Measurements from ENCODE around the gene RGPD6.
"Not testable (repeated sequence)": the region's sequence is repeated elsewhere in the genome, so short reads cannot be mapped to it uniquely, and the experiment has no call there.

DNA sequence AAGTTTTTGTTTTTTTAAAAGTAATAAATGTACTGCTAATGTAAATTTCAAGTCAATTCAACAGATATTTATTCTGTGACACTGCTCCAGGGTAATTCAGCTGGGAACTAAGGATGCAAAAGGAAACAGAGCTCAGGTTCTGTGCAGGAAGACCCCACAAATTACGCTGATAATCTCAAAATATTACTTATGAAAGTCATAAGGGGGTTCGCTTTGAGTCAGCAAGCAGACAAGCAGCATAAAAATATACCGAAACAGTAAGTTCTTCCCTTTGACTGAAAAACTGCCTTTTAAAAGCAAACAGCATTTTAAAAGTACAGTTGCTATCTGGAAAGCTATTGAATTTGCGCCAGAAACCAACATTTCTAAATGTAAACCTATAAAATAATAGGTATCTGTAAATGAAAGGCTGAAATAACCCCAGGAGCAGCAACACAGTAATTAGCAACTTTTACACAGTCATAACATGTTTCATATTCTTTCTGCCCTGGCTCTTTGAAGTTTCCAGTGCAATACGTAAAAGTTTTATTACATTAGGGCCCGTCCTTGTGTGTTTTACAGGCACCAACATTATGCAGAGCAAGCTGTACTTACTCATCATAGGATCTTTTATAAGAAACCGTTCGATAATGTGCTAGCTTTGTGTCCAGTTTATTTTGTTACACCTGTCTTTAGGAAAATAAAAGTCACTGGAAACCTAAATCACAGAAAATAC is 31.9 kb upstream of the RGPD6 start:
- TF ChIP-seq, protein P1, sequence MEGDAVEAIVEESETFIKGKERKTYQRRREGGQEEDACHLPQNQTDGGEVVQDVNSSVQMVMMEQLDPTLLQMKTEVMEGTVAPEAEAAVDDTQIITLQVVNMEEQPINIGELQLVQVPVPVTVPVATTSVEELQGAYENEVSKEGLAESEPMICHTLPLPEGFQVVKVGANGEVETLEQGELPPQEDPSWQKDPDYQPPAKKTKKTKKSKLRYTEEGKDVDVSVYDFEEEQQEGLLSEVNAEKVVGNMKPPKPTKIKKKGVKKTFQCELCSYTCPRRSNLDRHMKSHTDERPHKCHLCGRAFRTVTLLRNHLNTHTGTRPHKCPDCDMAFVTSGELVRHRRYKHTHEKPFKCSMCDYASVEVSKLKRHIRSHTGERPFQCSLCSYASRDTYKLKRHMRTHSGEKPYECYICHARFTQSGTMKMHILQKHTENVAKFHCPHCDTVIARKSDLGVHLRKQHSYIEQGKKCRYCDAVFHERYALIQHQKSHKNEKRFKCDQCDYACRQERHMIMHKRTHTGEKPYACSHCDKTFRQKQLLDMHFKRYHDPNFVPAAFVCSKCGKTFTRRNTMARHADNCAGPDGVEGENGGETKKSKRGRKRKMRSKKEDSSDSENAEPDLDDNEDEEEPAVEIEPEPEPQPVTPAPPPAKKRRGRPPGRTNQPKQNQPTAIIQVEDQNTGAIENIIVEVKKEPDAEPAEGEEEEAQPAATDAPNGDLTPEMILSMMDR (conservative IDR thresholded peaks at IDR 0.05; ENCODE audit: low read depth, low read length) = not testable (repeated sequence)
- not testable (repeated sequence) for TF ChIP-seq POLR2A (IDR thresholded peaks at IDR 0.05; ENCODE audit: low read depth, low read length); RAD21 (IDR thresholded peaks at IDR 0.05; ENCODE audit: low read length); CEBPB (IDR thresholded peaks at IDR 0.05; ENCODE audit: low read depth, low read length); BHLHE40 (IDR thresholded peaks at IDR 0.05; ENCODE audit: low read depth, low read length)

All from IMR-90 (cell line).